HUDEP-2 (cell line): ENCODE data around the gene PLCH2.
"Not testable (repeated sequence)": the region's sequence is repeated elsewhere in the genome, so short reads cannot be mapped to it uniquely, and the experiment has no call there.

Experiments
- DNase-seq, 76 experiments: peaks; one replicate each; lab custom pipeline; 2025; ENCODE audit not compliant: unreplicated experiment in 76 of 76; lab: John Stamatoyannopoulos, UW

PLCH2 gene

GRCh38 chr1:2541619-2542245, 65.6 kb downstream of the PLCH2 start:
- peak in 52 of 76 experiments; percentile 2 to 77 (median 39) for DNase-seq

DNA sequence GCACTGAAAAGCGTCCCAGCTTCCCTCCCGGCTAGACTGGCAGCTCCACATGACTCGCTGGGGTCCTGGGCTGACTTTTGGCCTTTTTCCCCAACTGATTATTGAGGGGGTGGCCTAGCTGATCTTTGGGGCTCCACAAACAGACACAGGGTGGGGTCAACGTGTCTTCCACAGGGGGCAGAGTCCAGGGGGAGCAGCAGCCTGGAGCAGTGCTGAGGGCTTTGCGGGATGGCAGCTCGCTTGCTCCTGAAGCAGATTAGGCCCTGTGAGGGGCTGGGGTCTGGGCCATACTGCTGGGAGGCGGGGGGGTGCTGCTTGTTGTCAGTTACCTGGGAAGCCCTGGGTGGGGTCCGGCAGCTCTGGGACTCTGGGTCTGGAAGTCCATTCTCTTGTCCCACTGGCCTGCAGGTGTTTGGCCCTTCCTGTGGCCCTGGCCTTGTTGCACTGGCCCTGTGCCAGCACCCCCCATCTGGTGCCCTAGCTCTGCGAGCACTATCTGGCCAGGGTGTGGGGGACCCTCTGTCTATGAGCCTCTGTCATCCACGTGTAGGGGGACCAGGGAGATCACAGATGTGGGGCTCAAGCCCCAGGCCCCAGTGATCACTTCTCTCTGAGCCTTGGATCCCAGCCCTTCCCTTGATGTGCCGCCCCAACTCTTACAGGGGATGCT, 66.3 kb downstream of the PLCH2 start:
- DNase-seq: peak in 2 of 76 experiments; percentile 6 to 23

DNA sequence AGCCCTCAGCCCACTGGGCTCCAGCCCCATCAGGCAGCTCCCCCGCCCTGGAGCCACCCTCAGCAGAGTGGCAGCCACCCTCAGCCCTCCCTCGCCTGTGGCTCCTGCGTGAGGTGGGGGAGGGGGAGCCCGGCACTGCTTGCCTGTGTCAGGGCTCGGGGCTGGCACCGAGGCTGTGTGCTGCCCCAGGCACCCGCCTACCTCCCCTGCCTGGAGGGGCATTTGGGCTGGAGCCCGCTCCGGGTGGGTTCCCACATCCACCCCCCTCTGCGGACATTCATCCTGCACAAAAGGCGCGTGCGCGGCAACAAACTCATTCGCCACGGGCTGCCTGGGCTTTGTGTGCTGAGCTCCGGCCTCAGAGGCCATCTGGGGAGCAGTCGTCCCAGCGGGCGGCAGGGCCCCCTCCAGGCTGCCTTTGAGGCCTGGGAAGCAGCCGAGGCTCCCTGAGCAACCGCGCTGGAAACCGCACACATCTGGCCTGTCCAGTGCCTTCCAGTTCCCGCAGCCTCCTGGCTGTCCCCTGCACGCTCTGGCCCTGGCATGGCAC, 67.5 kb downstream of the PLCH2 start:
- DNase-seq: peak in 49 of 76 experiments; percentile 11 to 74 (median 53)

GRCh38 chr1:2544093-2544874, 68.2 kb downstream of the PLCH2 start:
- DNase-seq: peak in 52 of 76 experiments; percentile 15 to 76 (median 47)

GRCh38 chr1:2544875-2545640, 69.0 kb downstream of the PLCH2 start:
- DNase-seq: peak in 35 of 76 experiments; percentile 13 to 76 (median 39)

DNA sequence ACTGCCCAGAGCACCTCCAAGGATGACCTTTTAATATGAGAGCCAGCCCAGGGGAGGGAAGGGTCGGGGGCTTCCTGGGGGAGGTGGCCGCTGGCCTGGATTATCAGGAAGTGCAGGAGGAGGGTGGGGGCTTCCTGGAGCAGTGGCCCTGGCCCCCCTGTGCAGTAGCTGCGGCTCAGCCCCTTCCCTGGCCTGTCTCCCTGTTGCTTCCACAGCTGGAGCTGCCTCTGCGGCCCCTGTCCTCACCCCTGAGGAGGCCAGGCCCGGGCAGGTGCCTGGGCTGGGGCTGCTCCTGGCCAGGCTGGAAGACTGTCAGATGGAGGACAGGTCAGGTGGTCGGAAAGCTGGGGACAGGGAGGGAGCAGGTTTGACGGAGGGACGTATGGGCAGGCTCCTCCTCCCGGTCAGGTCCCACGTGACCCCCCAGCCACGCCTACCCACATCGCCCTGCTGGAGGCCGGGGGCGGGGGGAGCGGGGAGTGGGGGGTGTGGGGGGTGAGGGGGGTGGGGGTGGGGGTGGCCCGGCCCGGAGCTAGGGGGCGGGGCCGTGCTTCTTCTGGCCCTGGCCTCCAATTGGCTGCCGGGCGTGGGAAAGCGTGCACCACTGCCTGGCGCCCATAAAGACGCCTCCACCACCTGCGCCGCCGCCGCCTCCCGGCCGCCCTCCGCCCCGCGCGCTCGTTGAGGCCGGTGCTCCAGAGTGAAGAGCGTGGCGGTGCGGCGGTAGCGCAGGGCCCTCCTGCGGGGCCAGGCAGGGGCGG, 69.8 kb downstream of the PLCH2 start:
- DNase-seq: peak in 74 of 76 experiments; percentile 49 to 96 (median 88)

DNA sequence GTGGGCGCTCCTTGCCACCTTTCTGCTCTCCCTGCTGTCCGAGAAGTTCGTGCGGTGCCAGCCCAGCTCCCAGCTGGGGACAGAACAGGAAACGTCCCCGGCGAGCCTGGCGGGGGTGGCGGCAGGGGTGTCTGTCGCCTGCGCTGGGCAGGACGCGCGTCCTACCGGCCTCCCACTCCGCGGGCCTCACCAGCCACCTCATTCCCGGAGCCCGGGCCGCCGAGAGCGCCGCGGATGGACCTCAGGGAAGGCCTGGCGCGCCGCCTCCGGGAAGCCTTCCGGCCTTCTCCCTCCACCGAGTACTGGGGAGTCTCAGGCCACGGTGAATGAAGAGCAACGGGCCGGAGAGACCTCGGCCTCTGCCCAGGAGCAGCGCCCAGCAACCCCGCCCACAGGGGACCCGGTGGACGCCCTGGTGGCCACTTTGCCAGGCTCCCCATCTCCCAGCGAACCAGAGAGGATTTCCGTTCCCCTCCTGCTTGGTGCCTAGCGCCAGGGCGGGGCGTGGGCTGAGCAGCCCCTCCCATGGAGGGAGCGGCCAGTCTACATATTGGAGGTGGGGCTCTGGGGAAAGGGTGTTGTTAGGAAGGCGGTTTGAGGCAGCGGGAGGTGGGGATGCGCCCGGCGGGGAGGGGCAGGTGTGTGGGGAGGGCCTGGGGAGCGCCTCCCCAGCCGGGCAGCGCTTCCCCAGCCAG, 70.6 kb downstream of the PLCH2 start:
- peak in 74 of 76 experiments; percentile 42 to 93 (median 84) for DNase-seq

- DNase-seq: peak in 10 of 76 experiments; percentile 16 to 67 (median 46)
Measured at GRCh38 chr1:2547210-2548067, 71.3 kb downstream of the PLCH2 start.

DNA sequence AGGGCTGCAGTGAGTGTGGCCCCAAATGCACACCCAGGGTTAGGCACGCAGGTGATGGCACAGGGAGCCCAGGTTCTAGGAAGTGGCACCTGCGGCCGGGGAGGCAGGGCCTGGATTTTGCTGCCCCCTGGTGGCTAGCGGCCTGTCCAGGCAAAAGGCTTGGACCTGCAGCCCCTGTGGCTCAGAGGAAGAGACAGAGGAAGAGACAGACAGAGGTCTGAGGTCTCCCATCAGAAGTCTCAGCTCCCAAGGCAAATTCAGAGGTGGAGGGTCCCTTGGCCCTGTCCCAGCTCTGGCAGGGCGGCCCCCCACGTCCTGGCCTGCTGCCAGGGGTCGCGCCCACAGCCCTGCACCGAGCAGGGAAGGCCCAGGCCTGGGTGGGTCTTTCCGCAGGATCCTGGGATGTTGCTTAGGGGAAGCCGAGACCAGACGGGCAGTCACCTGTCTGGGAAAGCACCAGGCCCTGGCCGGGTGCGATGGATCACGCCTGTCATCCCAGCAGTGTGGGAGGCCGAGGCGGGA, 72.0 kb downstream of the PLCH2 start:
- peak in 71 of 76 experiments; percentile 24 to 84 (median 67) for DNase-seq

- not testable (repeated sequence) for DNase-seq
Measured at GRCh38 chr1:2549367-2550029, 73.4 kb downstream of the PLCH2 start.

DNA sequence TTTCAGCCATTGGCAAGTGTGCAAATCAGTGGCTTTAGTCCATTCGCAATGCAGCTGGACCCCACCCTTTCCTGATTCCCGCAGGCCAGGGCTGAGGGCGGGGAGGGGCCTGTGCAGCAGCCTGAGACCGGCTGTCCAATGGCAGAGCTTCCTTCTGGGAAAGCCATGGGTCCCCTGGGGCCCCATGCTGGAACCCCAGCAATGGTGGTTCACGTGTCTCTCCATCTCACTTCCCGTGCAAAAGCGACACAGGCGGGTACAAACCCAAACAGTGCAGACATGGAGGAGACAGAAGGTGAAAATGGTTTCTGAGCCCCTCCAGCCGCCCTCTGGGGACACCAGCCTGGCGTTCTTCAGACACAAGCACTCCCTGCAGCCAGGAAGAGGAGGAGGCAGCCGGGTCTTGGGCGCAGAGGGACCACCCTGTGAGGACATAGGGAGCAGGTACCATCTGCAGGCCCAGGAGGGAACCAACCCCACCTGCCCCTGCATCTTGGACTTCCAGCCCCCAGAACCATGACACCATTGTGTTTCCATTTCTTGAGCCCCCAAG, 74.3 kb downstream of the PLCH2 start:
- DNase-seq: not testable (repeated sequence)

DNA sequence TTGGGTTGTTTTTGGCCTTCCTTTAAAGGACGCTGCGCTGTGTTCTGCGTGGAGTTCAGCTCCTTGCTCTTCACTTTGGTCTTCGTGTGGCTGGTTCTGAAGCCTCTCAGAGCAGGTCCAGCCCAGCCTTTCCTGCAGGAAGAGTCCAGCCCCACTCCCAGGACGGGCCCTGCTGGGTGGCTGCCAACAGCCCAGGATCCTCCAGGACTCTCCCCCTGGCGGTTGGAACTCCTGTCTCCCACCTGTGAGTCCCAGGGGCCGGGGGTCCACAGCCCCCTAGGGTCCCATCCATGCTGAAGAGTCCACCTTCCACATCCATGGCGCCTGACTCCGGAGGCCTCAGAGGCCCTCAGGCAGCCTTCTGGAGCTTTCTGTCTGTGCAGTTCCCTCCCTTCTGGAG, 75.5 kb downstream of the PLCH2 start:
- not testable (repeated sequence) for DNase-seq

DNA sequence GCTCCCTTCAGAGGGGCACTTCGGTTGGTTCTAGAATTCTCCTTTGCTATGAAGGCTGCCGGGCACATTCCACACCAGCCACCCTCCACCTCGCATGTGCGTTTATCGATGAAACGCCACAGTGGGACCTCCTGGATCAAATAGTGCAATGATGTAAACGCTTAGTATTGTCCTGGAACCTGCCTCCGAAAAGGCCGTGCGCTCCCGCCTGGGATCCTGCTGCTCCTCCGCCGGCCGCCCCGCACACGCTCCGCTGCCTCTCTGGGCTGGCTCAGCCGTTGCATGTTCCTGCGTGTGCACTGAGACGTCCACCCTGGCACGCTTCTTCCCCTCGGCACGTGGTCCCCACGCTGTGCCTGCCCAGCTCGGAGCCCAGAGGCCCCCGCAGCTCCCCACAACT, 76.1 kb downstream of the PLCH2 start:
- no peak for DNase-seq

DNA sequence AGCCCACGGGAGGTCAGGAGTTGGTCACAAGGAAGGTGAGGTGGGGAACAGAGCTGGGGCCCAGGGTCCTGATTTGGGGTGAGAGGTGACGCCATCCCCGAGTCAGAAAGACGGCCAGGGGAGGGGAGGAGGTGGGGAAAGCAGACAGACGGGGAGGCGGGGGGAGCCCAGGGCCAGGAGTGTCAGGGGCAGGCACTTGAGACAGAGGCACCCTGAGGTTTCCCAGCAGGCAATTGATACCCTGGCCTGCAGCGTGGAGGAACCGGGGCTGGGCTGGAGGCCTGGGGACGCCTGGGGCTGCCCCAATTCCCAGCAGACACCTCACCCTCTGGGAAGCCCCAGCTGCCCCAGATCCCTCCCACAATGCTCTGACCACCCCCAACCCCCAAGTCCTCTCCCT, 77.0 kb downstream of the PLCH2 start:
- DNase-seq: not testable (repeated sequence)

- DNase-seq: no peak
Measured at GRCh38 chr1:2553871-2554620, 78.0 kb downstream of the PLCH2 start.
